ENCODE results near the gene SLC15A4. TPM values are rescaled to one million over a fixed set of nuclear protein-coding genes. Genes with fewer than 3 reads are reported as not detected.

SLC15A4 gene
- total RNA-seq, 1 donor from 2014 or later: 11.9 TPM

DNA sequence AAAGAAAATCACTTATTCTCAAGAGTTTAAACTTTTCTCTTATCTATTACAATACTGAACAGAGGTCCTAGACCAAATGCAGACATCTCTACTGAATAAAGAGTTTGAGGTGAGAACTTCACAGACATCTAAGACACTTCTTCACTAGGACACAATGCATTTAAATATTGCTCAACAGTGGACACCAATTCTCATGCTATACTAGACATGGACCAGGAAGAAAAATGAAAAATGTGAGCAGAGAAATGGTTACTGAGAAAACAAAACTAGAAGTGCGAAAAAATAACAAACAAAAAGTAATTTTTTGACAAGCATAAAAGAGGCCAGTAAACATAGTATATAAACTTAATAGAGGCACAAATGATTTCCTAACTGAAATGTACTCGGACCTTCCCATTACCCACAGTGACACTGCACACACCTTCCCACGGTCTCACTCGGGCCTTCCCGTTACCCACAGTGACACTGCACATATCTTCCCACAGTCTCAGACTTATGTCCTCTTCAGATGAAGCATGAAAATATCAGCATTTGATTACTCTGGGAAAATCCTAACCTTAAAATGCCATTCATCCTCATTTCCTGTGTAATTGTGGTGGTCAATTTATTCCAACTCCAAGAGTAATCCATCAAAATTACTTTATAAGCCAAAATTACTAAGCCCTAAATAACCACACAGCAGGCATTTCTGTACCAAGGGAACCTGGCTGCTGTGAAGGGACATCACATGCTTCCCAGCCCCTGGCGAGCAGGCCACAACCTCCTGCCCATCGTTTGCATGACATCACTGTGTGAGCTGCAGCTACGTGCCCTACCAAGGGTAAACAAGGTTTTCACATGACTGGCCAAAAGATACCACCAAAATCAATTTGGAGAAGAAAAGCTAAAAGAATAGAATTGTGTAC, 6.4 kb downstream of the SLC15A4 start:
- H3K4me3 Mint-ChIP-seq (ENCODE audit: unreplicated experiment): no peak overlapping the region
- H3K27ac Mint-ChIP-seq (ENCODE audit: unreplicated experiment): no peak overlapping the region
- H3K36me3 Mint-ChIP-seq (ENCODE audit: low read depth, unreplicated experiment): peaks cover 5% of the 10 kb centered on the region

GRCh38 chr12:128816643-128816920, 7.2 kb downstream of the SLC15A4 start:
- Histone ChIP-seq H3K36me3 (ENCODE audit: insufficient read depth, low read length) (peaks cover 7% of the 10 kb centered on the region), H3K27ac (ENCODE audit: low read depth, low read length) (peak overlapping the region; percentile 90), H3K4me2 (ENCODE audit: low read length) (no peak overlapping the region), H3K9ac (ENCODE audit: low read length) (no peak overlapping the region), H3K27me3 (ENCODE audit: insufficient read depth, low read length) (no peaks in the 10 kb centered on the region), H3K79me2 (ENCODE audit: insufficient read depth, low read length) (peaks cover 99% of the 10 kb centered on the region), H3K4me1 (ENCODE audit: insufficient read depth, low read length) (peaks cover 25% of the 10 kb centered on the region), H3K4me3 (ENCODE audit: insufficient read depth, low read depth, low read length) (no peak overlapping the region), H4K20me1 (ENCODE audit: insufficient read depth, low read length) (peaks cover 53% of the 10 kb centered on the region), H2AFZ (ENCODE audit: low read depth, low read length) (no peak overlapping the region), H3K9me3 (ENCODE audit: insufficient read depth, low read depth, low read length) (no peaks in the 10 kb centered on the region)
- Mint-ChIP-seq H3K4me3 (ENCODE audit: unreplicated experiment) (no peak overlapping the region), H3K4me1 (ENCODE audit: low read depth, unreplicated experiment) (peaks cover 14% of the 10 kb centered on the region), H3K27ac (ENCODE audit: unreplicated experiment) (no peak overlapping the region), H3K27me3 (ENCODE audit: low read depth, unreplicated experiment) (no peaks in the 10 kb centered on the region), H3K9me3 (ENCODE audit: unreplicated experiment) (peaks cover 3% of the 10 kb centered on the region), H3K36me3 (ENCODE audit: low read depth, unreplicated experiment) (peaks cover 5% of the 10 kb centered on the region)
- TF ChIP-seq CTCF (IDR thresholded peaks at IDR 0.05; ENCODE audit: insufficient read depth, low read depth, low read length): no peak
- no peak for TF ChIP-seq EZH2 (IDR thresholded peaks at IDR 0.05; ENCODE audit: insufficient read depth, low read length)
- FAIRE-seq (no peak), DNase-seq (ENCODE audit: low read depth) (no peak)

More for the DNA sequence above, 6.4 kb downstream of the SLC15A4 start:
- no peak overlapping the region for H2AFZ ChIP-seq (ENCODE audit: low read depth, low read length)
- Mint-ChIP-seq H3K9me3 (ENCODE audit: unreplicated experiment) (peaks cover 3% of the 10 kb centered on the region), H3K27me3 (ENCODE audit: low read depth, unreplicated experiment) (no peaks in the 10 kb centered on the region), H3K4me1 (ENCODE audit: low read depth, unreplicated experiment) (peaks cover 14% of the 10 kb centered on the region)
- no peaks in the 10 kb centered on the region for H3K9me3 ChIP-seq (ENCODE audit: insufficient read depth, low read depth, low read length)
- peak overlapping the region; percentile 83 for H3K9ac ChIP-seq (ENCODE audit: low read length)
- peak; percentile 90 for DNase-seq (ENCODE audit: low read depth)
- peaks cover 99% of the 10 kb centered on the region for H3K79me2 ChIP-seq (ENCODE audit: insufficient read depth, low read length)
- no peak for FAIRE-seq
- no peak for TF ChIP-seq CTCF (IDR thresholded peaks at IDR 0.05; ENCODE audit: insufficient read depth, low read depth, low read length)
- no peak for TF ChIP-seq EZH2 (IDR thresholded peaks at IDR 0.05; ENCODE audit: insufficient read depth, low read length)
- peaks cover 25% of the 10 kb centered on the region for H3K4me1 ChIP-seq (ENCODE audit: insufficient read depth, low read length)
- no peak overlapping the region for H3K4me3 ChIP-seq (ENCODE audit: insufficient read depth, low read depth, low read length)
- peak overlapping the region; percentile 60 for H3K4me2 ChIP-seq (ENCODE audit: low read length)
- H3K27me3 ChIP-seq (ENCODE audit: insufficient read depth, low read length): no peaks in the 10 kb centered on the region
- H3K27ac ChIP-seq (ENCODE audit: low read depth, low read length): peak overlapping the region; percentile 90
- H3K36me3 ChIP-seq (ENCODE audit: insufficient read depth, low read length): peaks cover 7% of the 10 kb centered on the region
- peaks cover 53% of the 10 kb centered on the region for H4K20me1 ChIP-seq (ENCODE audit: insufficient read depth, low read length)

Measured in astrocyte (in vitro differentiated cells and primary cell).